ENCODE results near the gene KRT4.
A peak's percentile ranks its signal among the peaks of the same experiment; 100 is the strongest.
"Not testable (repeated sequence)": the region's sequence is repeated elsewhere in the genome, so short reads cannot be mapped to it uniquely, and the experiment has no call there.

KRT4 gene

GRCh38 chr12:52813885-52814709, at the start of gene KRT4:
KRT4 (minus strand) TSS chr12:52814116; CDS start chr12:52814058, 58 bp downstream.
- DNase-seq (ENCODE audit: low spot score), result peak; percentile 25

- DNase-seq (ENCODE audit: low spot score), result no peak
These were observed 48.1 kb upstream of the KRT4 start for GRCh38 chr12:52862023-52862422.

- no peak for DNase-seq (ENCODE audit: low spot score)
These were observed 47.6 kb upstream of the KRT4 start for GRCh38 chr12:52861511-52861910.

- DNase-seq (ENCODE audit: low spot score), result peak; percentile 49
These were observed 46.3 kb upstream of the KRT4 start for GRCh38 chr12:52860102-52860823.

GRCh38 chr12:52857500-52857899, 43.6 kb upstream of the KRT4 start:
- no peak for DNase-seq (ENCODE audit: low spot score)

- no peak for DNase-seq (ENCODE audit: low spot score)
These were observed 42.9 kb upstream of the KRT4 start for GRCh38 chr12:52856787-52857186.

- not testable (repeated sequence) for DNase-seq (ENCODE audit: low spot score)
These were observed 42.2 kb upstream of the KRT4 start for GRCh38 chr12:52856077-52856476.

- DNase-seq (ENCODE audit: low spot score), result no peak
These were observed 37.9 kb upstream of the KRT4 start for GRCh38 chr12:52851787-52852186.

- no peak for DNase-seq (ENCODE audit: low spot score)
These were observed 36.8 kb upstream of the KRT4 start for GRCh38 chr12:52850681-52851080.

- no peak for DNase-seq (ENCODE audit: low spot score)
These were observed 35.6 kb upstream of the KRT4 start for GRCh38 chr12:52849511-52849910.

GRCh38 chr12:52848661-52849255, 34.8 kb upstream of the KRT4 start, which contains the start of gene KRT78:
KRT78 (minus strand) TSS chr12:52848994; CDS start chr12:52848930, 64 bp downstream.
- DNase-seq (ENCODE audit: low spot score), result no peak

GRCh38 chr12:52847335-52848102, 33.6 kb upstream of the KRT4 start:
- peak; percentile 32 for DNase-seq (ENCODE audit: low spot score)

GRCh38 chr12:52846356-52846970, 32.5 kb upstream of the KRT4 start:
- DNase-seq (ENCODE audit: low spot score), result no peak

GRCh38 chr12:52845946-52846345, 32.0 kb upstream of the KRT4 start:
- no peak for DNase-seq (ENCODE audit: low spot score)

GRCh38 chr12:52844386-52844785, 30.5 kb upstream of the KRT4 start:
- DNase-seq (ENCODE audit: low spot score), result no peak

- no peak for DNase-seq (ENCODE audit: low spot score)
These were observed 25.7 kb upstream of the KRT4 start for GRCh38 chr12:52839436-52840105.

GRCh38 chr12:52838609-52839435, 24.9 kb upstream of the KRT4 start:
- DNase-seq (ENCODE audit: low spot score), result no peak

GRCh38 chr12:52837781-52838608, 24.1 kb upstream of the KRT4 start:
- DNase-seq (ENCODE audit: low spot score), result no peak

GRCh38 chr12:52837413-52837741, 23.5 kb upstream of the KRT4 start:
- peak; percentile 81 for DNase-seq (ENCODE audit: low spot score)

All from AG08395 (cell line).